GM12872 (cell line): ENCODE data around the gene ADGRA3.

Experiments used
- TF ChIP-seq, protein P1 (sequence below): IDR thresholded peaks from 3 replicates; pipeline ENCODE4 v1.5.1; 2011; ENCODE audit warnings: low read depth, mild to moderate bottlenecking, low read length, moderate library complexity; ENCODE audit not compliant: insufficient read depth

ADGRA3 gene, protein sequence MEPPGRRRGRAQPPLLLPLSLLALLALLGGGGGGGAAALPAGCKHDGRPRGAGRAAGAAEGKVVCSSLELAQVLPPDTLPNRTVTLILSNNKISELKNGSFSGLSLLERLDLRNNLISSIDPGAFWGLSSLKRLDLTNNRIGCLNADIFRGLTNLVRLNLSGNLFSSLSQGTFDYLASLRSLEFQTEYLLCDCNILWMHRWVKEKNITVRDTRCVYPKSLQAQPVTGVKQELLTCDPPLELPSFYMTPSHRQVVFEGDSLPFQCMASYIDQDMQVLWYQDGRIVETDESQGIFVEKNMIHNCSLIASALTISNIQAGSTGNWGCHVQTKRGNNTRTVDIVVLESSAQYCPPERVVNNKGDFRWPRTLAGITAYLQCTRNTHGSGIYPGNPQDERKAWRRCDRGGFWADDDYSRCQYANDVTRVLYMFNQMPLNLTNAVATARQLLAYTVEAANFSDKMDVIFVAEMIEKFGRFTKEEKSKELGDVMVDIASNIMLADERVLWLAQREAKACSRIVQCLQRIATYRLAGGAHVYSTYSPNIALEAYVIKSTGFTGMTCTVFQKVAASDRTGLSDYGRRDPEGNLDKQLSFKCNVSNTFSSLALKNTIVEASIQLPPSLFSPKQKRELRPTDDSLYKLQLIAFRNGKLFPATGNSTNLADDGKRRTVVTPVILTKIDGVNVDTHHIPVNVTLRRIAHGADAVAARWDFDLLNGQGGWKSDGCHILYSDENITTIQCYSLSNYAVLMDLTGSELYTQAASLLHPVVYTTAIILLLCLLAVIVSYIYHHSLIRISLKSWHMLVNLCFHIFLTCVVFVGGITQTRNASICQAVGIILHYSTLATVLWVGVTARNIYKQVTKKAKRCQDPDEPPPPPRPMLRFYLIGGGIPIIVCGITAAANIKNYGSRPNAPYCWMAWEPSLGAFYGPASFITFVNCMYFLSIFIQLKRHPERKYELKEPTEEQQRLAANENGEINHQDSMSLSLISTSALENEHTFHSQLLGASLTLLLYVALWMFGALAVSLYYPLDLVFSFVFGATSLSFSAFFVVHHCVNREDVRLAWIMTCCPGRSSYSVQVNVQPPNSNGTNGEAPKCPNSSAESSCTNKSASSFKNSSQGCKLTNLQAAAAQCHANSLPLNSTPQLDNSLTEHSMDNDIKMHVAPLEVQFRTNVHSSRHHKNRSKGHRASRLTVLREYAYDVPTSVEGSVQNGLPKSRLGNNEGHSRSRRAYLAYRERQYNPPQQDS (N-terminal part only)

GRCh38 chr4:22515888-22516541 lies at the start of gene ADGRA3:
TSS of gene ADGRA3 (minus strand) at chr4:22516066. CDS start at chr4:22515784, 282 bp downstream.
- TF ChIP-seq, protein P1, sequence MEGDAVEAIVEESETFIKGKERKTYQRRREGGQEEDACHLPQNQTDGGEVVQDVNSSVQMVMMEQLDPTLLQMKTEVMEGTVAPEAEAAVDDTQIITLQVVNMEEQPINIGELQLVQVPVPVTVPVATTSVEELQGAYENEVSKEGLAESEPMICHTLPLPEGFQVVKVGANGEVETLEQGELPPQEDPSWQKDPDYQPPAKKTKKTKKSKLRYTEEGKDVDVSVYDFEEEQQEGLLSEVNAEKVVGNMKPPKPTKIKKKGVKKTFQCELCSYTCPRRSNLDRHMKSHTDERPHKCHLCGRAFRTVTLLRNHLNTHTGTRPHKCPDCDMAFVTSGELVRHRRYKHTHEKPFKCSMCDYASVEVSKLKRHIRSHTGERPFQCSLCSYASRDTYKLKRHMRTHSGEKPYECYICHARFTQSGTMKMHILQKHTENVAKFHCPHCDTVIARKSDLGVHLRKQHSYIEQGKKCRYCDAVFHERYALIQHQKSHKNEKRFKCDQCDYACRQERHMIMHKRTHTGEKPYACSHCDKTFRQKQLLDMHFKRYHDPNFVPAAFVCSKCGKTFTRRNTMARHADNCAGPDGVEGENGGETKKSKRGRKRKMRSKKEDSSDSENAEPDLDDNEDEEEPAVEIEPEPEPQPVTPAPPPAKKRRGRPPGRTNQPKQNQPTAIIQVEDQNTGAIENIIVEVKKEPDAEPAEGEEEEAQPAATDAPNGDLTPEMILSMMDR = no peak

DNA sequence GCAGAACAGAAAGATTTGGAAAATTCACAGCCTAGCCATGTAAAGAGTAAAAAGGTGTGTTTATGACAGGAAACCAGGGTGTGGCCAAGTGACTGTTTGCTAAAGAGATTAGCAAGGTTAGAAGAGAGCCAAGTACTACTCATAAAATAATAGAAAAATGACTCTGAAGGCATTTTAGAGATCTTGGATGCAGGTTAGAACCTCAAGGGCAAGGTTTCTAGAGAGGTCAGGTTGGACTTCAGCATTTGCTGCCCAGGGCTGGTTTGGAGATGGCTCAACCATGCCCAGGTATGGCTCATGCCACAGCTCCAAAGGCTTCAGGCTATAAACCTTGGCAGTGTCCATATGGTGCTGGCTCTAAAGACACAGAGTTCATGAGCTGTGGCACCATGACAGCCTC lies 40.6 kb upstream of the ADGRA3 start:
- TF ChIP-seq, protein P1 = no peak

- TF ChIP-seq, protein P1 = no peak
Measured at GRCh38 chr4:22554670-22555069, 38.8 kb upstream of the ADGRA3 start.

- TF ChIP-seq, protein P1 = no peak
Measured at GRCh38 chr4:22553560-22553959, 37.7 kb upstream of the ADGRA3 start.

DNA sequence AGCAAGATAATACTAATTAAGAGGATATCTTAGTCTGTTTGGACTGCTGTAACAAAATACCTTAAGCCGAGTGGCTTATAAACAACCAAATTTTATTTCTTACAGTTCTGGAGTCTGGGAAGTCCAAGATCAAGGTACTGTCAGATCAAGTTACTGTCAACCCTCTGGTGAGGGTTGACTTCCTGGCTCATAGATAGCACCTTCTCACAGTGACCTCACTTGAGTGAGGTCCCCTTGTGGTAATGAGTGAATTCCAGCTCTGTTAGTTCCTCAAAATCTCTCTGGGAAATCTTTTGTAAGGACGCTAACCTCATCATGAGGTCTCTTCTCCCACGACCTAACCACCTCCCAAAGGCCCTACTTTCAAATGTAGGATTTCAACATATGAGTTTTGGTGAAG lies 36.9 kb upstream of the ADGRA3 start:
- TF ChIP-seq, protein P1 = no peak

DNA sequence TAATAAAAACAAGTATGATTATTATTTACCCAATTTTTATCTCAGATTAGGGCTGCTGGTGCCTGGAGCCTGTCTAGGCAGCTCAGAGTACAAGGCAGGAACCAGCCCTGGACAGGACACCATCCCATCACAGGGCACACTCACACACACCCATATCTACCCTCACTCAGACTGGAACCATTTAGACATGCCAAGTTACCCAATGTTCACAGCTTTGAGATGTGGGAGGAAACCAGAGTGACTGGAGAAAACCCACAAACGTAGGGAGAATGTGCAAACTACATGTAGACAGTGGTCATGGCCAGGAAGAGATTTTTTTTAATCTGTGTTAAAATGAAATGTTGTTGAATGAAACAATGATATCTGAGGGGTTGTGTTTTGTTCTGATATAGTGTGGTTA lies 35.7 kb upstream of the ADGRA3 start:
- TF ChIP-seq, protein P1 = no peak
